Skin epidermis (tissue), 12 donors: ENCODE results near the gene HOXD8.

Experiments used
- H3K27ac ChIP-seq, 21 experiments: fragments of 200-600 bp; sonication (generic) in 11 of 21; one replicate each; pipeline ENCODE4 v1.5.0; 2020; ENCODE audit warnings: mild to moderate bottlenecking in 3 of 21, inconsistent platforms in 2 of 21, moderate library complexity in 2 of 21
- H3K4me3 ChIP-seq, 7 experiments: fragments of 200-600 bp; sonication (generic) in 2 of 7; one replicate each; pipeline ENCODE4 v1.5.0; 2020; ENCODE audit warnings: inconsistent platforms in 2 of 7, mild to moderate bottlenecking in 2 of 7, moderate library complexity in 1 of 7

HOXD8 gene

GRCh38 chr2:176175709-176176607 lies 46.5 kb downstream of the HOXD8 start:
- no peak overlapping the region for H3K27ac ChIP-seq
- H3K4me3 ChIP-seq = no peak overlapping the region

DNA sequence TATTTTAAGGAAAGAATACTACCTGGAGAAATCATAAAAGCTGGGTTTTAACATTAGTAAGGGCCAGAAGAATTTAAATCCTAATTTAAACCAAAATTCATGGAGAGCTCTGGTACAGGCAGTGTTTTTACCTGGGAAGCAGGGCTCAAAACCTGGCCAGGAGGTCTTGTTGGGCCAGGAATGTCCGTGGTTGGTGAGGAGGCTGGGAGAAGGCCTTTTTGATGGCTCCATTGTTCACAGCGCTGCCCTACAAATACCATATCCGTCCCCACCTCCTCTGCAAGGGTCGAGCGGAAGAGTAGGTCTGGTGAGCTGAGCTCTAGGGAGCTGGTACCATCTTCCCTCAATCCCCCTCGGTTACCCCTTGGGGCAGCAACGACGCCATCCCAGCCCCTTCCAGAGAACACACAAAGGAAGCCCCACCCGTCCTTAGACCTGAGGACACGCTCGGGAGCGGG lies 48.1 kb downstream of the HOXD8 start:
- H3K27ac ChIP-seq = peak overlapping the region in 6 of 21 experiments; percentile 12 to 63 (median 33)
- H3K4me3 ChIP-seq = peak overlapping the region; percentile 18 to 44 (median 28)

DNA sequence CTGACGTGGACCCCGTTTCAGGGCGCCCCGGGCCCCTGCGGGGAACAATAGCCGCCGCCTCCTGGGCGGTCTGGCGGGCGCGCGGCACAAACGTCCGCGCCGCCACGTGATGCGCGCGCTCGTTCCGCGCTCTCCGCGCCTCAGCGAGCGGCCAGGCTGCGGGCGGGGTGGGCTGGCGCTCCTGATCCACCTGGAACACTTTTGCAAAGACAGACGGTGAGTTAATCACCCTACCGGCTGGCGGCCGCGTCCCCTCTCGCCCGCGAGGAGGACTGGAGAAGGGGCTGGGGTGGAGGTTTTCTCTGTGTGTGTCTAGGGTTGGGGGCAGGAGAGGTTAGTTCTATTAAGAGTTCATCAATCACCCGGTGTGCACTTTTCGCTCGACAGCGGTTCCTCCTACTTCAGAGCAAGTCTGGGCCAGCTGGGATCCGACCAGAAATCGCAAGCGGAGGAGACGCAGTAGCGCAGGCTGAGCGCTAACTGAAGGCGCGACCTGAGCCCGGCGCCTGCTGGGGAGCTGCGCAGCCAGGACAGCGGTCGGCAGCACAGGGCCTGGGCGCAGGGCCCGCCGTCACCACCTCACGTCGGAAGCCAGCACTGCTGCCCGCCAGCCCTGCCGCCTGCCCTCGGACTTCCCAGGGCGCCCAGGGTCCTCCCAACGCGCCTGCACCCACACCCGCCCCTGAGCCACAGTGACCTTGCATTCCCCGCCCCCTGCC lies 48.7 kb downstream of the HOXD8 start:
- Histone ChIP-seq H3K4me3 (peak overlapping the region; percentile 18 to 44 (median 28)), H3K27ac (peak overlapping the region in 8 of 21 experiments; percentile 12 to 63 (median 46))

DNA sequence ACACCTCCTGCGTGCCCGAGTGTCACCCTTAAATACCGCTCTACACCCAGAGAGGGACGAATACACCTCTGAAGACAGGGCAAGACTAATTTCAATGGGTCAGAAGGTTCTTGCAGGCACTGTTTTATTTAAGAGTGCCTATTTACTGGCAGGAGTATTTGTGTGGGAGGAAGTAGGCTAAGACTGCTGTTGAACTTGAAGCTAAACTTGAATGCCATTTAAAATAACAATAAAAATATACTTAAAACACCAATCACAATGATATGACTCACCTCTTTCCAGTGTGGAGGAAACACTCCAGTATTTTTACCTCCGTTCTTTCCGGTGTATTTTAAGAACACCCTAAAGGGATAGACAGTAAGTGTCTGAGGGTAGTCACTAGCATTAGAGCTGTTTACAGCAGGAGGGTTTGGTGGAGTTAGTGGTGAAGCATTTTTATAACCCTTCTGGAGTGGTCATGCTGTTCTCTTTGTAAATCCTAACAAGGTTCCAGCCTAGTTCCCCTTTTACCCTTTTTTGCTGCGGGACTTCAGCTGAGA lies 49.3 kb downstream of the HOXD8 start:
- peak overlapping the region in 6 of 7 experiments; percentile 18 to 44 (median 28) for H3K4me3 ChIP-seq

GRCh38 chr2:176181551-176181950 lies 52.0 kb downstream of the HOXD8 start:
- H3K27ac ChIP-seq = no peak overlapping the region

More for the DNA sequence above, 49.3 kb downstream of the HOXD8 start:
- H3K27ac ChIP-seq = peak overlapping the region in 3 of 21 experiments; percentile 48 to 63 (median 59)

More at GRCh38 chr2:176181551-176181950, 52.0 kb downstream of the HOXD8 start:
- no peak overlapping the region for H3K4me3 ChIP-seq
